Endodermal cell (in vitro differentiated cells): ENCODE data around the gene PEX11G. TPM values are rescaled to one million over a fixed set of nuclear protein-coding genes. Genes with fewer than 3 reads are reported as not detected.

Source experiments
- DNase-seq: peaks from one replicate; pipeline ENCODE4 v3.0.0-alpha.2; 2017
- H3K27ac ChIP-seq: 2 replicates; pipeline ENCODE4 v1.5.1; 2013; ENCODE audit warnings: mild to moderate bottlenecking, low read depth, low read length, moderate library complexity
- H3K27me3 ChIP-seq: 2 replicates; pipeline ENCODE4 v1.6.1; 2013; ENCODE audit warnings: mild to moderate bottlenecking, low read length, moderate library complexity; ENCODE audit not compliant: insufficient read depth, control insufficient read depth, poor library complexity, severe bottlenecking
- H3K36me3 ChIP-seq: 2 replicates; pipeline ENCODE4 v1.7.0; 2013; ENCODE audit warnings: mild to moderate bottlenecking, low read length, moderate library complexity; ENCODE audit not compliant: control insufficient read depth, insufficient read depth
- H3K4me1 ChIP-seq: one replicate; pipeline ENCODE4 v1.7.0; 2013; ENCODE audit warnings: low read length; ENCODE audit not compliant: control insufficient read depth, insufficient read depth
- H3K4me3 ChIP-seq: 2 replicates; pipeline ENCODE4 v1.5.1; 2013; ENCODE audit warnings: mild to moderate bottlenecking, low read length, moderate library complexity
- H3K9ac ChIP-seq: 2 replicates; pipeline ENCODE4 v1.6.1; 2013; ENCODE audit warnings: mild to moderate bottlenecking, low read length, moderate library complexity; ENCODE audit not compliant: poor library complexity, severe bottlenecking; ENCODE audit errors: extremely low read depth
- H3K9me3 ChIP-seq: 2 replicates; pipeline ENCODE4 v1.6.1; 2013; ENCODE audit warnings: mild to moderate bottlenecking, low read length, moderate library complexity; ENCODE audit not compliant: control insufficient read depth
- H3K27ac Mint-ChIP-seq: 2 replicates; pipeline ENCODE4 v1.8.0; 2020; ENCODE audit warnings: mixed read lengths
- H3K27me3 Mint-ChIP-seq: 2 replicates; pipeline ENCODE4 v1.8.0; 2021; ENCODE audit warnings: mild to moderate bottlenecking, mixed read lengths; ENCODE audit not compliant: insufficient read depth
- H3K36me3 Mint-ChIP-seq: 2 replicates; pipeline ENCODE4 v1.8.0; 2020; ENCODE audit warnings: low read depth, mixed read lengths
- H3K4me1 Mint-ChIP-seq: 2 replicates; pipeline ENCODE4 v1.8.0; 2020; ENCODE audit warnings: mixed read lengths
- H3K4me3 Mint-ChIP-seq: 2 replicates; pipeline ENCODE4 v1.8.0; 2020; ENCODE audit warnings: mild to moderate bottlenecking, moderate library complexity, mixed read lengths
- H3K9me3 Mint-ChIP-seq: 2 replicates; pipeline ENCODE4 v1.8.0; 2020; ENCODE audit warnings: mild to moderate bottlenecking, mixed read lengths
- WGBS, 2 experiments: methylation state at CpG; one replicate each; pipeline versions ENCODE4 v1.1.5 to v1.1.7; 2013; ENCODE audit warnings: missing lambda C conversion rate in 2 of 2, mixed read lengths in 1 of 2; ENCODE audit not compliant: insufficient coverage in 1 of 2, insufficient read length in 1 of 2; 5-methylcytosine and 5-hydroxymethylcytosine counted together
- total RNA-seq, 2 donors: library from RNA; stranded (reverse); fragmentation: NEBNext Ultra II Directional in 1 of 2; extraction: Animal tissue kit (Norgen Biotek cat#: 25700) in 1 of 2; gene quantifications; 2 replicates in 1 of 2; 3 replicates in 1 of 2; pipeline ENCODE4 v1.2.1, GENCODE V29; 2021
- TF ChIP-seq, protein P1 (sequence below): fragments of 200-600 bp; sonication (generic); conservative IDR thresholded peaks from 2 replicates; pipeline ENCODE4 v1.5.0; 2021; ENCODE audit warnings: antibody characterized with exemption, mild to moderate bottlenecking

The PEX11G gene
- total RNA-seq, 2 donors from 2014 or later = 2.6 to 3.0 TPM

GRCh38 chr19:7520131-7521051 is 31.6 kb upstream of the PEX11G start:
- TF ChIP-seq, protein P1, sequence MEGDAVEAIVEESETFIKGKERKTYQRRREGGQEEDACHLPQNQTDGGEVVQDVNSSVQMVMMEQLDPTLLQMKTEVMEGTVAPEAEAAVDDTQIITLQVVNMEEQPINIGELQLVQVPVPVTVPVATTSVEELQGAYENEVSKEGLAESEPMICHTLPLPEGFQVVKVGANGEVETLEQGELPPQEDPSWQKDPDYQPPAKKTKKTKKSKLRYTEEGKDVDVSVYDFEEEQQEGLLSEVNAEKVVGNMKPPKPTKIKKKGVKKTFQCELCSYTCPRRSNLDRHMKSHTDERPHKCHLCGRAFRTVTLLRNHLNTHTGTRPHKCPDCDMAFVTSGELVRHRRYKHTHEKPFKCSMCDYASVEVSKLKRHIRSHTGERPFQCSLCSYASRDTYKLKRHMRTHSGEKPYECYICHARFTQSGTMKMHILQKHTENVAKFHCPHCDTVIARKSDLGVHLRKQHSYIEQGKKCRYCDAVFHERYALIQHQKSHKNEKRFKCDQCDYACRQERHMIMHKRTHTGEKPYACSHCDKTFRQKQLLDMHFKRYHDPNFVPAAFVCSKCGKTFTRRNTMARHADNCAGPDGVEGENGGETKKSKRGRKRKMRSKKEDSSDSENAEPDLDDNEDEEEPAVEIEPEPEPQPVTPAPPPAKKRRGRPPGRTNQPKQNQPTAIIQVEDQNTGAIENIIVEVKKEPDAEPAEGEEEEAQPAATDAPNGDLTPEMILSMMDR = no peak
- no peak overlapping the region for H3K9ac ChIP-seq
- H3K4me1 ChIP-seq = peaks cover 7% of the 10 kb centered on the region
- no peaks in the 10 kb centered on the region for H3K9me3 ChIP-seq
- Mint-ChIP-seq H3K27ac (no peak overlapping the region), H3K9me3 (no peaks in the 10 kb centered on the region), H3K4me3 (no peak overlapping the region), H3K27me3 (no peaks in the 10 kb centered on the region), H3K4me1 (peaks cover 16% of the 10 kb centered on the region), H3K36me3 (peaks cover 13% of the 10 kb centered on the region)
- H3K4me3 ChIP-seq = no peak overlapping the region
- 95 to 96% methylated on average over 28 to 51 of the region's 51 CpGs for WGBS, 2 experiments
- DNase-seq = no peak
- H3K36me3 ChIP-seq = peaks cover 2% of the 10 kb centered on the region
- no peak overlapping the region for H3K27ac ChIP-seq
- H3K27me3 ChIP-seq = no peaks in the 10 kb centered on the region

GRCh38 chr19:7519361-7520130 is 30.7 kb upstream of the PEX11G start:
- Mint-ChIP-seq H3K9me3 (no peaks in the 10 kb centered on the region), H3K27ac (no peak overlapping the region), H3K4me3 (no peak overlapping the region), H3K27me3 (no peaks in the 10 kb centered on the region), H3K4me1 (peaks cover 22% of the 10 kb centered on the region), H3K36me3 (peaks cover 13% of the 10 kb centered on the region)
- no peak overlapping the region for H3K4me3 ChIP-seq
- peaks cover 7% of the 10 kb centered on the region for H3K4me1 ChIP-seq
- no peaks in the 10 kb centered on the region for H3K36me3 ChIP-seq
- 96 to 99% methylated on average over 58 to 74 of the region's 74 CpGs for WGBS, 2 experiments
- no peak overlapping the region for H3K27ac ChIP-seq
- no peak for DNase-seq
- TF ChIP-seq, protein P1 = no peak
- no peaks in the 10 kb centered on the region for H3K9me3 ChIP-seq
- H3K9ac ChIP-seq = no peak overlapping the region
- no peaks in the 10 kb centered on the region for H3K27me3 ChIP-seq

- Histone ChIP-seq H3K4me3 (peak overlapping the region; percentile 84), H3K9me3 (no peaks in the 10 kb centered on the region), H3K27ac (peak overlapping the region; percentile 19), H3K4me1 (no peaks in the 10 kb centered on the region), H3K36me3 (no peaks in the 10 kb centered on the region), H3K9ac (peak overlapping the region; percentile 81), H3K27me3 (no peaks in the 10 kb centered on the region)
- H3K27ac Mint-ChIP-seq = peak overlapping the region; percentile 76
- no peaks in the 10 kb centered on the region for H3K27me3 Mint-ChIP-seq
- H3K4me3 Mint-ChIP-seq = peak overlapping the region; percentile 80
- 85% methylated on average over 4 of the region's 4 CpGs; no CpG with 5 or more reads in 1 of the 2 experiments for WGBS, 2 experiments
- peaks cover 13% of the 10 kb centered on the region for H3K36me3 Mint-ChIP-seq
- no peaks in the 10 kb centered on the region for H3K9me3 Mint-ChIP-seq
- TF ChIP-seq, protein P1 = no peak
- DNase-seq = no peak
- H3K4me1 Mint-ChIP-seq = peaks cover 23% of the 10 kb centered on the region
These were observed 28.0 kb upstream of the PEX11G start for GRCh38 chr19:7516878-7517277.
